ENCODE data around the gene IFNA1.
"Not testable (repeated sequence)": the region's sequence is repeated elsewhere in the genome, so short reads cannot be mapped to it uniquely, and the experiment has no call there.

The IFNA1 gene

DNA sequence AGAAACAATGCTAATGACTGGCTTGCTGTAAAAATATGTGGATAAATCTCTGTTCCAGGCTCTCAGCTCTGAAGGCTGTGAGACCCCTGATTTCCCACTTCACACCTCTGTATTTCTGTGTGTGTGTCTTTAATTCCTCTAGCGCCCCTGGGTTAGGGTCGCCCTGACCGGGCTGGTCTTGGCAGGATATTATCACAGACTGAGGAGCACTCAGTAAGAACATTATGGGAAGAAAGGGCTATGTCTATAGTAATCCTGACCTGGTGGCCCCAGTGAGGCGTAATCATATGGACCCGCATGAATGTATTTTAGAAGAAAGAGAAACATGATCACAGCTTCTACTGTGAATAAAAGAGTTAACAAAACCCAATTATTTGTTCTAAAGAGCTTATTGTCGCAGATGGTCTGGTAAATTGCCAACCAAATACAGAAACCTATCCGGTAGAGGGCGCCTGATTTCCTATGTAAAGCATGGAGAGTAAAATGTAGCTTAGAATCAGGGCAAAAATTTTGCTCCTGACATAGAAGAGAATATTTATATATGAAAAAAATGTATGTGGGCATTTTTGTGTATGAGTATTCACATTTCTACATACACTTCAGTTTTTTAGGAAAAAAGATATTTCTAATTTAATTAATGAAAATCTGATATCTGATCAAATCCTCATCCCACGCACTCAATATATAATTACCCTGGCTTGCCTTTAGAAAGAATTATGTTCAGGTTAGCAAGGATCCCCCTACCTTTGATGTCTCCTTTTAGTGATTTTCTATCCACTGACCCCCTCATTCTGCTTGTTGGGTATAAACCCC, 5.8 kb upstream of the IFNA1 start:
- in situ Hi-C loops (cut with HindIII; ENCODE audit: low pct_ligation_motif_present, low pct_unique_long_range_greater_than_20kb, low sequenced_read_pairs) = no loop called here
- DNase-seq = no peak

DNA sequence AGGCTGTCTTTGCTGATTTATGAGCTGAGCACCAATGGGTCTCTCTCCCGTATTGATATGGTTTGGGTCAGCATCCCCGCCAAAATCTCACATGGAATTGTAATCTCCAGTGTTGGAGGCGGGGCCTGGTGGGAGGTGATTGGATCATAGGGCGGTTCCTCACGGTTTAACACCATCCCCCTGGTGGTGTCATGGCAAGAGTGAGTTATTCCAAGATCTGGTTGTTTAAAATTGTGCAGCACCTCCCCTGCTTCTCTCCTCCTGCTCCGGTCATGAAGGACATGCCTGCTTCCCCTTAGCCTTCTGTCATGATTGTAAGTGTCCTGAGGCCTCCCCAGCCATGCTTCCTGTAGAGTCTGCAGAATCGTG, 5.2 kb upstream of the IFNA1 start:
- DNase-seq; in situ Hi-C loops (cut with HindIII; ENCODE audit: low pct_ligation_motif_present, low pct_unique_long_range_greater_than_20kb, low sequenced_read_pairs): not testable (repeated sequence)

DNA sequence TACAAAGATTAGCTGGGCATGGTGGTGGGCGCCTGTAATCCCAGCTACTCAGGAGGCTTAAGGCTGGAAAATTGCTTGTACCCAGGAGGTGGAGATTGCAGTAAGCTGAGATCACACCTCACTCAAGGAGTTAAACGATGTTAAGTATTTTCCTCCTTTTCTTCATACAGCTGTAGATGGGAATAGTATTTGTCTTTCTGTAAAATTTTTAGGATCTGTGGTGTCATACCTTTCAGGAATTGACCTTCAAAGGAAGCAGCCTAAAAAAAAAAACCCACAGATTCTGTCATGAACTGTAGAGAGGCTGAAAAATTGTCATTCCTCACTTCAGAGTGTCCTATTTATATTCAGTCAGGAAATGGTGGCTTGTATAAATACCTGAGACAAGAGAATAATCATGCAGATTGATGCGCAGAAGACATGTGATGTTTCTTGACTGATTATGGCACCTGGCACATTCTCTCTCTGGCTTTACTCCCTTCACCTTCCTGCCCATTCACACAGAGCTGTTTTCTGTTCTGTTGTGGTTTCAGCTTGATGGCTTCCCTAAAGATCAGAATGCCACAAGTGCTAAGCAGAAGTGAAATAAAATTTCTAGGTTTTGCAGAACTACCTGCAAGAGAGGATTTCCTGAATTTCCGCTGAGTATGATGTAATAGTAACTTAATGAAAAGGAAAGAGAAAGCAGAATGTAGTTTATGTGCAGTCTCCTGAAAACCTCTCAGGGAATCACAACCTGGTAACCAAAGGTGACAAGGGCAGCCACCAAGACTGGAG, 3.8 kb downstream of the IFNA1 start:
- DNase-seq = no peak
- in situ Hi-C loops (cut with HindIII; ENCODE audit: low pct_ligation_motif_present, low pct_unique_long_range_greater_than_20kb, low sequenced_read_pairs) = no loop called here

DNA sequence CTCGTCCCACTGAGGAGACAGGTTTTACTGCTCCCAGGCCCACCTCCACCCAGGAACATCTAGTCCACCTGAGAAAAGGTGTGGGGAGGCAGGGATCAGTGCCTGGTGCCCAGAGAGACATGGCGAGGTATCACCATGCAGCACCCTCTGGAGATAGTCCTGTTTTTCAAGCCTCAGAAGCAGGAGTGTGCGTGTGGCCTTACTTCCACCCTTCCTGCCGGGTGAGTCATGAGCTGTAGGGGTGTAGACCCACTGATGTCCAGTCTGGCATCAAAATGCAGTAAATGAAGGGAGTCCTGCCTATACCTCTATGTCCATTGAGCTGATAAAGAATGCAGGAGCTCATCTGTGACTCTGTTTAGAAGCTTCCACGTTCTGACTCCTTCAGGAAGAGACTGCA, 9.1 kb downstream of the IFNA1 start:
- DNase-seq; in situ Hi-C loops (cut with HindIII; ENCODE audit: low pct_ligation_motif_present, low pct_unique_long_range_greater_than_20kb, low sequenced_read_pairs): not testable (repeated sequence)

DNA sequence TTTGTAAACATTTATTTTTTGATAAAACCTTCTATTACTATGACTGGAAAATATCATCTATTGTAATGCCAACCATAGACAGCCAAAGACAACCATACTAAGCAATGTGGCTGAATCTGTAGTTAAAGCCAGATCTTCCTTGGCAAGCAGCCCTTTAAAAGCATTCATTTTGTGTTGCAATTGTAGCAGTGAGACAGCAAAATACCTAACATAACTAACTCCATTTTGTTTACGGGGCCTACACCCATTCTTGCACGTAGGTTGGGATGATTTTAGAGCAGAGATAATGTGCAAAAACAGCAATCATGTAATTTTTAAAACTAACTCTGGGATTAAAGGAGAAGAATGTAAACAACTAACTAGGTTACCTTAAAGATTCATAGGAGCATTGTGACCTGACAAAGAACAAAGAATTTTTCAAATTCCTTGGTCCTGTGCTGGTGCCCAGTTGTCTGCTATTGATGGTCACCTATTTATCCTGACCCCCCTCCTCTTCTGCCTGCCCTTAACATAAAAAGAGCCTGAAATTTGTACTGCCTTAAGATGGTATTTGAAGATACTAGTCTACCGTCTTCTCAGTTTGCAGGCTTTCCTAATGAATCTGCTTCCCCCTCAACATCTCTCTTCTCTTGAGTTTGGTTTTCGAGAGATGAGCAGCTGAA, 10.6 kb downstream of the IFNA1 start:
- in situ Hi-C loops (cut with HindIII; ENCODE audit: low pct_ligation_motif_present, low pct_unique_long_range_greater_than_20kb, low sequenced_read_pairs) = no loop called here
- no peak for DNase-seq

DNA sequence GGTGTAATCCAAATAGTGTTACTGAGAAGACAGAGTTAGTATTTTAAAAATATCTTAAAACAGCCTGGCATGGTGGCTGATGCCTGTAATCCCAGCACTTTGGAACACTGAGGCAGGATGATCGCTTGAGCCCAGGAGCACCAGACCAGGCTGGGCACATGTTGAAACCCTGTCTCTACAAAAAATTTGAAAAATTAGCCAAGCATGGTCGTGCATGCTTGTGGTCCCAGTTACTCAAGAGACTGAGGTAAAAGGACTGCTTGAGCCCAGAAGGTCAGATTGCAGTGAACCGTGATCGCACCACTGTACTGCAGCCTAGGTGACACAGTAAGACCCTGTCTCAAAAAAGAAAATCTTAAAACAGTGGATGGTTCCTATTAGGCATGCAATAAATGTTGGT, 12.4 kb downstream of the IFNA1 start:
- no peak for DNase-seq
- in situ Hi-C loops (cut with HindIII; ENCODE audit: low pct_ligation_motif_present, low pct_unique_long_range_greater_than_20kb, low sequenced_read_pairs) = no loop called here

DNA sequence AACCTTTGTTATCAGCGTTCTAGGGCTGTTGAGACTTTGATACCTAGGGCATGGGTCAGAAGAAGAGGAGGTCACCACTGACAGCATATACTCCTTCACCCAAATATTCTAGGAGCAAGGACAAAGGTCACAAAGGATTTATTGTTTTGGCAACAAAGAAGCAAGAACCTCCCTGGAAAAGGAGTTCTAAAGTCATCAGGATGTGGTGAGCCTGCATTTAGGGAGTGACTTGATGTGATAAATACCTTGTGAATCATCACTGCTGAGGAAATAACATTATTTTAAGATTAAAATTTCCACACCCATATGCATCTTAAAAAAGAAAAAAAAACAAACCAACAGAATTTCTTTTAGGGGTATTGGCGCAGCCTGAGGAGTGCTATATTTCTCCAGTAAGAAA, 13.9 kb downstream of the IFNA1 start:
- DNase-seq = no peak
- in situ Hi-C loops (cut with HindIII; ENCODE audit: low pct_ligation_motif_present, low pct_unique_long_range_greater_than_20kb, low sequenced_read_pairs) = no loop called here

DNA sequence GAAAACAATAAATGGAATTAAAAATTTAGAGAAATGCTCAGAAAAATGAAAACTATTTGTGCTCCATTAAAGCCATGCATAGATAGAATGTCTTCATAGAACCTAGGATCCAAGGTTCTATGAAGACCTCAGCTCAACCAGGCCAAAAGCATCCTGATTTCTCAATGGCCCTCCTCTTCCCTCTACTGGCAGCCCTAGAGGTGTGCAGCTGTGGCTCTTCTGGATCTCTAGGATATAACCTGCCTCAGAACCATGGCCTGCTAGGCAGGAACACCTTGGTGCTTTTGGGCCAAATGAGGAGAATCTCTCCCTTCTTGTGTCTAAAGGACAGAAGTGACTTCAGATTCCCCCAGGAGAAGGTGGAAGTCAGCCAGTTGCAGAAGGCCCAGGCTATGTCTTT, 15.1 kb downstream of the IFNA1 start:
- no peak for DNase-seq
- in situ Hi-C loops (cut with HindIII; ENCODE audit: low pct_ligation_motif_present, low pct_unique_long_range_greater_than_20kb, low sequenced_read_pairs) = no loop called here

DNA sequence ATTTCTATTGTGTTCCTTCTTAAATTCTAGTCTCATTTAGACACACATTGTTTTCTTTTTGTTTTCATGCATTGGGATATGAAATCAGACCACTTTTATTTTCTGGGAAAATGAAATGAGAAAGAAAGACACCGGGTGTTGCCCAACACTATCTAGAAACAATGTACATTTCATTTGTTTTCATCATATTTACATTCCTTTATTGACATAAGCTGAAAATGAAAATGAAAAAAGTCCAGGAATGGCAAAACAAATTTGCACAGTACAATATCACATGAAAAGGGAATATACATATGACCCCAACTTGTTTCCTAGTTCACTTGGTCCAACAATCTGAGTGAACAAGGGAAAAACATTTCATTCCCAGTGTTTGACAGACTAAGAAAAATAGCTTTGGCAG, 21.1 kb downstream of the IFNA1 start:
- DNase-seq = no peak
- in situ Hi-C loops (cut with HindIII; ENCODE audit: low pct_ligation_motif_present, low pct_unique_long_range_greater_than_20kb, low sequenced_read_pairs) = no loop called here

DNA sequence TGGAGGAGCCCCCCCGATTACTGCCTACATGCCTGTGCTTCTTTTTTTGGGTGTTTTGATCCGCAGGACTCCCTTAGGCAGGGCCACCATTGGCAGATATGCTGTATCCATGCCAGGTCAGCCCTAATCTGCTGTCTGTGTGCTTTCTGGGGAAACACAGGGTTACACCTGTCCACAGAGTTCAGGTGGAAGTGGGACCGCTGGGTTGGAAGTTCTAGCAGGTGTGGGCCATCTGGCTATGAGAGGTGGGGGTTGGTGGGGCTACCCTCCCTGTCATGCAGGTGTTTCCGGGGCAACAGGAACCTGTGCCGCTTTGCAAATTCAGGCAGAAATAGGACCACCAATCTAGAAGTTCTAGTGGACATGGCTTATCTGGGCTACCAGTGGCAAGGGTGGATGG, 24.9 kb downstream of the IFNA1 start:
- in situ Hi-C loops (cut with HindIII; ENCODE audit: low pct_ligation_motif_present, low pct_unique_long_range_greater_than_20kb, low sequenced_read_pairs) = no loop called here

DNA sequence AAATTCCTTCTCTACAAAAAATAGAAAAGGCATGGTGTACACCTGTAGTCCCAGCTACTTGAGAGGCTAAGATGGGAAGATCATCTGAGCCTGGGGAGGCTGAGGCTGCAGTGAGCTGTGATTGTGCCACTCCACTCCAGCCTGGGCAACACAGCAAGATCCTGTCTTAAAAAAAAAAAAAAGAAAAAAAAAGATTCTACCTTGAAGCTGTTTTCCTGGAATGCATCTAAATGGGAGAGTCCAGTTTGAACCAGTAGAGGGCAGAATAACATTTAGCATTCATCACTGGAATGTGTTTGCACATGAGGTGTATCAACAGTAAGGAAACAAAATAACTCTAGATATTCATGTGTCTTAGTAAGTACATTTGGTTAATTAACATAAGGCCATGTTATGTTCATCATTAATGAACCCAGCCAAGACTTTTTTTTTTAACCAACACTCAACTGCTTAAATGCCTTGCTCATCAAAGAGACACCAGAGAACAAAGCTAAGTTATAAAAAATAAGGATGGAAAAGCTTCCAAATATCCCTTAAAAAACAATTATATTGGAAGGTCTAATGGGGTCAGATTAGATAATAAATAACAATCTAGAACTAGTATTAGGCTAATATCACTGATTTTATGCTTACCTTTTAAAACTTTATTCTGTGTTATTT, 25.8 kb downstream of the IFNA1 start:
- DNase-seq = no peak
- in situ Hi-C loops (cut with HindIII; ENCODE audit: low pct_ligation_motif_present, low pct_unique_long_range_greater_than_20kb, low sequenced_read_pairs) = no loop called here

More for the DNA sequence above, 24.9 kb downstream of the IFNA1 start:
- DNase-seq = no peak

DNA sequence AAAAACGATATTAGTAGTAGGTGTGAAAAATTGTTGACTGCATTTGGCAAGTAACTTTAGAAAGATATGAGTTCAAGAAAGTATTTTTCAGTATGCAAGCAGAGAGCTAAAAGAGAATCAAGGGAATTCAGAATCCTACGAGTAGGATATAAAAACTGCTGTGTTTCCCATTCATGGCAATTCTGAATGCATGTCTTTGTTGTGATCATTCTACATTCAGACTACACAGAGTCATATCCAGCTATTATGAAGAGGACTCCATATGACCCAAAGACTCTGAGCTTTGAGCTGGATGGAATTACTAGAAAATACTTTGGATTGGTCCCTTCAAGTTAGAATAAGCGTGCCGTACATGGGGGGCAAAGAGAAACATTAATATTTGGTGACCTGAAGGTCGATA, 29.9 kb downstream of the IFNA1 start:
- no peak for DNase-seq
- in situ Hi-C loops (cut with HindIII; ENCODE audit: low pct_ligation_motif_present, low pct_unique_long_range_greater_than_20kb, low sequenced_read_pairs) = no loop called here

DNA sequence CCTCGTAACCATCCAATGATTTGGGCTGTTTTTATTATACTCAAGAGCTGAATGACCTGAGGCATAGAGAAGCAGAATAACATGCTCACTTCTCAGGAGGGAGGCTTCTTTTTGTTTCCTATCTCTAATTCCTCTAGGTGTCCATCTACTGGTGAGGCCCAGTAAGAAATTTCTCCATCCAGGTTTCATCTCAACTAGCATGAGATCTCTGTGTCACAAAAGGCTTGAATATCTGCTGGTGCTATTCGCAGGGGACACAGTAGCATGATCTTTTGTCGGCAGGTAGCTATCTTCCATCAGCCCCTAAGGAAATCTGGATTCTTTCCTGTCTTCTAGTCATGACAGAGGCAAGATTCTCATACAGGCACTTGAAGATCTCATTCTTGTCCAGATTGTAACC, 33.0 kb downstream of the IFNA1 start:
- no peak for DNase-seq
- in situ Hi-C loops (cut with HindIII; ENCODE audit: low pct_ligation_motif_present, low pct_unique_long_range_greater_than_20kb, low sequenced_read_pairs) = no loop called here

DNA sequence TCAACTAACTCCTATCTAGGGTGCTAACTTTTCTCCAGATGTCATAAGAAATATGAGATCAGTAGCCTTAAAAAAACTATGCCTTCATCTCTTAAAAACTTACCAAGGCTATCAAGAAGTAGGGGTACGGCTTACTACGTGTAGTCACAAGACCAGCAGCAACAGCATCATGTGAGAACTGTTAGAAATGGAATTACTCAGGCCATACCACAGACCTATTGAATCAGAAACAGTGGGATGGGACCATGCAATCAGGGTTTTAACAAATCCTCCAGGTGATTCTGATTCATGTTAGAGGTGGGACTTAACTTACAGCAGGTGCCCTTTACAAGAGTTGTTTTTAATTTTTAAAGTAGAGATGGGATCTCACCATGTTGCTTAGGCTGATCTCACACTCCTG, 37.2 kb downstream of the IFNA1 start:
- DNase-seq = no peak
- in situ Hi-C loops (cut with HindIII; ENCODE audit: low pct_ligation_motif_present, low pct_unique_long_range_greater_than_20kb, low sequenced_read_pairs) = no loop called here

DNA sequence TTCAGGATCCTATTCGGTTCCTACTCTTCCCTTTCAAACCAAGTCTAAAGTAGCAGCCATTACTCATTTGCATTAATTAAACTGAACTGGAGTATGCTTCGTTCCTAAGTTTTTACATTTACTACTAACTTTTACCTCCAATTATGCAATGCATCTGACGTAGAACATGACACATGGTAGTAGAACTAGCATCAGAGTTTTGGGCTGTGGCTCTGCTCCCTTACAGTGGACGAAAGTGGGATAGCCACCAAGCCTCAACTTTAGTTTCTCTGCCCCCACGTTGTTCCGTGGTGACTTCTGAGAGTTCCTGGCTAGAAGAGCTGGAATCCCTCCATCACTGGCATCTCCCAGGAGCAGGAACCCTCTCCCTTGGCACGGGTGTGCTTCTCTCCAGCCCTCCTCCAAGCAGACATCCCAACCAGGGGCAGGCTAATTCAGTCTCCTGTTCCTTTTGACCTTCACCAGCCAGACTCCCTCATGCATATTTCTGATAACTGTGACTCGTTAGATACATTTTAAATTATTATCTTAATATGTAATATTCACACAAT, 39.0 kb downstream of the IFNA1 start:
- no peak for DNase-seq
- in situ Hi-C loops (cut with HindIII; ENCODE audit: low pct_ligation_motif_present, low pct_unique_long_range_greater_than_20kb, low sequenced_read_pairs) = no loop called here

DNA sequence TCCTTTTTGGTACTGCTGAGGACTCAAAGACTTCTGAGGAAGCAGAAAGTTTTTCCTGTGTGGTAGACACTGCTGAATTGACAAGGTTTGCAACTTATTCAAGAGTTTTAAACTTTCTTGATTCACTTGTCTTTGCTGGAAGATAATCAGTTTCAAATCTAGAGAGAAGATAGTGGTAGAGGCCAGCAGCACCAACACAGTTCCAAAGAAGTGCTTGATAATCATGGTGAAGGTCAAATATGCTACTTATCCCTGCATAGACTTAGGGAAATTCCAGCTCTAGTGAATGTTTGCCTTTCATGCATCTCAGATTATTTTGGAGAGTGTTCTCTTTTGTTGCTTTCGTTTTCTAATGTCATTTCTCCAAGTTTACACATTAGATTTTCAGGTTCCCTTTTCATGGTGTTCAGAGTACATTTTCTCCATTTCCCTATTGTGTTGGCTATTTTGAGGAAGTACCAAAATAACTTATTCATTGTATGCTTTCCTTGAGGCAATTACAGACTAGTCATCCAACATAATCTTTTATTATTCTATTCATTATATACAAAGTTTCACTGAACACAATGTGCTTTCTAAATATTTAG, 41.3 kb downstream of the IFNA1 start:
- no peak for DNase-seq
- in situ Hi-C loops (cut with HindIII; ENCODE audit: low pct_ligation_motif_present, low pct_unique_long_range_greater_than_20kb, low sequenced_read_pairs) = no loop called here

DNA sequence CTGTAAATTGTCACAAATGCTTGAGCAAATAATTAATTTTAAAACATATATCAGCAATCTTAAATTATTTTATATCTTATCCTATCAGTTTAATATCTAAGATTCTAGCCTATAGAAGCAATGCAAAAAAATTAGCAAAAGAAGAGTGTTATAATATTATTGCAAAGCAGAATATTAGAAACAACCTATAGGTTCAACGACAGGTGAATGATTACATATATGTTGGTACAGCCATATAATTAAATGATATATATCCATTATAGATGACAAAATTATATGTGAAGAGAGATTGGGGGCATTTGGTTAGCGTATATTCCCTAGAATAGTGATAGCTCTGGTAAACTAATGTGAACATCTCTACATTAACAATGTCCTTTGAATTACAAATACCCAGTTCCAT, 42.0 kb downstream of the IFNA1 start, which contains the start of gene IFNE:
TSS of gene IFNE (minus strand) at position 101 of the 400 bp plus-strand sequence. CDS start 619 bp downstream, outside the sequence.
- DNase-seq = no peak
- in situ Hi-C loops (cut with HindIII; ENCODE audit: low pct_ligation_motif_present, low pct_unique_long_range_greater_than_20kb, low sequenced_read_pairs) = no loop called here

Data from ACHN (cell line).